ENCODE data around the gene PRPSAP1. TPM values are rescaled to one million over a fixed set of nuclear protein-coding genes. Genes with fewer than 3 reads are reported as not detected.
"Not testable (repeated sequence)": the region's sequence is repeated elsewhere in the genome, so short reads cannot be mapped to it uniquely, and the experiment has no call there.

Gene PRPSAP1
- total RNA-seq, 1 donor from 2014 or later = 60.2 TPM

GRCh38 chr17:76353004-76353598 is 615 bp downstream of the PRPSAP1 start:
- intact Hi-C loops (cut with DNase I) = no loop called here
- no peaks in the 10 kb centered on the region for H3K27me3 ChIP-seq
- H3K36me3 ChIP-seq = peaks cover 4% of the 10 kb centered on the region
- H3K4me3 ChIP-seq = peak overlapping the region; percentile 92
- no peaks in the 10 kb centered on the region for H3K9me3 ChIP-seq
- peak overlapping the region; percentile 89 for H3K27ac ChIP-seq
- TF ChIP-seq, protein P1, sequence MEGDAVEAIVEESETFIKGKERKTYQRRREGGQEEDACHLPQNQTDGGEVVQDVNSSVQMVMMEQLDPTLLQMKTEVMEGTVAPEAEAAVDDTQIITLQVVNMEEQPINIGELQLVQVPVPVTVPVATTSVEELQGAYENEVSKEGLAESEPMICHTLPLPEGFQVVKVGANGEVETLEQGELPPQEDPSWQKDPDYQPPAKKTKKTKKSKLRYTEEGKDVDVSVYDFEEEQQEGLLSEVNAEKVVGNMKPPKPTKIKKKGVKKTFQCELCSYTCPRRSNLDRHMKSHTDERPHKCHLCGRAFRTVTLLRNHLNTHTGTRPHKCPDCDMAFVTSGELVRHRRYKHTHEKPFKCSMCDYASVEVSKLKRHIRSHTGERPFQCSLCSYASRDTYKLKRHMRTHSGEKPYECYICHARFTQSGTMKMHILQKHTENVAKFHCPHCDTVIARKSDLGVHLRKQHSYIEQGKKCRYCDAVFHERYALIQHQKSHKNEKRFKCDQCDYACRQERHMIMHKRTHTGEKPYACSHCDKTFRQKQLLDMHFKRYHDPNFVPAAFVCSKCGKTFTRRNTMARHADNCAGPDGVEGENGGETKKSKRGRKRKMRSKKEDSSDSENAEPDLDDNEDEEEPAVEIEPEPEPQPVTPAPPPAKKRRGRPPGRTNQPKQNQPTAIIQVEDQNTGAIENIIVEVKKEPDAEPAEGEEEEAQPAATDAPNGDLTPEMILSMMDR (IDR thresholded peaks at IDR 0.05) = no peak
- ATAC-seq (peak; percentile 42), DNase-seq (peak; percentile 73)
- peaks cover 13% of the 10 kb centered on the region for H3K4me1 ChIP-seq

DNA sequence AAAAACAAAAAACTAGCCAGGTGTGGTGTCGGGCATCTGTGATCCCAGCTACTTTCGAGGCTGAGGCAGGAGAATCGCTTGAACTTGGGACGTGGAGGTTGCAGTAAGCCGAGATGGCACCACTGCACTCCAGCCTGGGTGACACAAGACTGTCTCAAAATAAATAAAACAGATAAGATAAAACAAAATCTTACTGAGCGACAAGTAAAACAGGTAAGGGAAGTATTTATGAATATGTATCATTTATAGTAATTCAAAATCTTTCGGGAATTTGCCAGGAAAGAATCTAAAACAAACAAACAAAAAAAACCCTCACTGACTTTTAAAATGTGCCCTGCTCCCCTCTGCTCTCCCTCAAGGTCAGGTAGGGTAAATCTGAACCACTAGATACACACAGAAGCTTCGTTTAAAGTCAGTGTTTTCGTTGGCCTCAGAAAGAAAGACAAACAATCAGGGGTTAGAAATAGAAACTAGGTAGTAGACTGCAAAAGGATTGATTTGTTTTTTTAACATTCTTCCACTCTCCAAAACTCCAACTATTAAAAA is 2.1 kb downstream of the PRPSAP1 start:
- intact Hi-C loops (cut with DNase I) = no loop called here

GRCh38 chr17:76350463-76350862 is 3.3 kb downstream of the PRPSAP1 start:
- intact Hi-C loops (cut with DNase I) = no loop called here
- Histone ChIP-seq H3K9me3 (no peaks in the 10 kb centered on the region), H3K27me3 (no peaks in the 10 kb centered on the region), H3K4me1 (peaks cover 13% of the 10 kb centered on the region), H3K4me3 (no peak overlapping the region), H3K27ac (no peak overlapping the region), H3K36me3 (peaks cover 25% of the 10 kb centered on the region)
- TF ChIP-seq, protein P1 (IDR thresholded peaks at IDR 0.05) = no peak
- DNase-seq (no peak), ATAC-seq (no peak)

More for the DNA sequence above, 2.1 kb downstream of the PRPSAP1 start:
- peaks cover 14% of the 10 kb centered on the region for H3K36me3 ChIP-seq
- peaks cover 13% of the 10 kb centered on the region for H3K4me1 ChIP-seq
- no peak overlapping the region for H3K27ac ChIP-seq
- no peaks in the 10 kb centered on the region for H3K9me3 ChIP-seq
- DNase-seq (no peak), ATAC-seq (no peak)
- H3K4me3 ChIP-seq = no peak overlapping the region
- H3K27me3 ChIP-seq = no peaks in the 10 kb centered on the region
- TF ChIP-seq, protein P1 (IDR thresholded peaks at IDR 0.05) = no peak

DNA sequence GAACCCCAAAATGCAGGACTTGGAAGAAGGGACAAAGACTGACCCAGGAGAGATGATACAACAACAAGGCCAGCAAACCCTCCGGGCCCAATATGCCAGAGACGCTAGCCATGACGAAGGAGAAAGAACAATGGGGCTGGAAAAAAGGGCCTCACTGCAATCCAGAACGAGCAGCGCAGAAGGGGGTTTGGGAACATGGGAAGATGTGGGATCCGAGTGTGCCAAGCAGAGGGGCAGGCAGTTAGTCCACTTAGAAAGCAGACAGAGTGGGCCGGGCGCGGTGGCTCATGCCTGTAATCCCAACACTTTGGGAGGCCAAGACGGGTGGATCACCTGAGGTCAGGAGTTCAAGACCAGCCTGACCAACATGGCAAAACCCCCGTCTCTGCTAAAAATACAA is 6.8 kb downstream of the PRPSAP1 start:
- intact Hi-C loops (cut with DNase I); ATAC-seq; H3K4me3 ChIP-seq; H3K27me3 ChIP-seq; H3K27ac ChIP-seq; H3K9me3 ChIP-seq; H3K4me1 ChIP-seq; DNase-seq: not testable (repeated sequence)
- peaks cover 49% of the 10 kb centered on the region for H3K36me3 ChIP-seq

DNA sequence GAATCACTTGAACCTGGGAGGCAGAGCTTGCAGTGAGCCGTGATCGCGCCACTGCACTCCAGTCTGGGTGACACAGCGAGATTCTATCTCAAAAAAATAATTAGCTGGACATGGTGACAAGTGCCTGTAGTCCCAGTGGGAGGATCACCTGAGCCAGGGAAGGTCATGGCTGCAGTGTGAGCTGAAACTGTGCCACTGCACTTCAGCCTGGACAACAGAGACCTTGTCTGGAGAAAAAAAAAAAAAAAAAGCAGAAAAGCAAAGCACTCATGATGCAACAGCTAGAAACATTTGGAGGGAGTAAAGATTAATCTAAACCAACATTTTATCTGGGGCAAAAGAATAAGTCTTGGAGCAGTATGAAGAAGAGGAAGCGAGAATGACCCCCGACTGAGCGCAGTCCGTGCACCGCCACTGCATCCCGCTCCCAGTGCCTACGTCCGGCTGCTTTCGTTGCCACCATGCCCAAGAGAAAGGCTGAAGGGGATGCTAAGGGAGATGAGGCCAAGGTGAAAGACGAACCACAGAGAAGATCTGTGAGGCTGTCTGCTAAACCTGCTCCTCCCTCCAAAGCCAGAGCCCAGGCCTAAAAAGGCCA is 8.2 kb downstream of the PRPSAP1 start:
- no peak for ATAC-seq
- Histone ChIP-seq H3K4me1 (no peaks in the 10 kb centered on the region), H3K27me3 (no peaks in the 10 kb centered on the region), H3K36me3 (peaks cover 49% of the 10 kb centered on the region), H3K4me3 (no peak overlapping the region), H3K9me3 (no peaks in the 10 kb centered on the region), H3K27ac (no peak overlapping the region)
- DNase-seq = no peak
- TF ChIP-seq, protein P1 (IDR thresholded peaks at IDR 0.05) = no peak
- intact Hi-C loops (cut with DNase I) = no loop called here

DNA sequence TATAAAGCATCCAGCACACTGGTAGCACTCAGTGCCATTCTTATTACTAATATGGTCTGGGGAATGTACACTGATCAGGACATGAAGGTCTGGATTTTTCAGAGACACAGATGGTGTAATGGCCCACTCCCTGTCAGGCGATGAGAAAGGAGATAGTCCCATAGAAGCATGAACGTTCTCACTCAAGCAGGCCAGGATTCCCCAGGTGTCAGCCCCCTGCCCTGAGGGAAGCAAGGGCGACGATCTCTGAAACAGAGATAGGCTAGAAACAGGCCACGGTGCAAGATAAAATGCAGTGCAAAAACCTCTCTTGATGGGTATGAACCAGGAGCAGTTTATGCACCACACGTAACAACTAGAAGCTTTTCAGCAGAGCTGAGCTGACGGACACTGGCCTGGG is 10.6 kb downstream of the PRPSAP1 start:
- Histone ChIP-seq H3K36me3 (peaks cover 45% of the 10 kb centered on the region), H3K4me3 (no peak overlapping the region), H3K9me3 (no peaks in the 10 kb centered on the region), H3K4me1 (no peaks in the 10 kb centered on the region), H3K27me3 (no peaks in the 10 kb centered on the region), H3K27ac (no peak overlapping the region)
- no peak for ATAC-seq
- intact Hi-C loops (cut with DNase I) = no loop called here
- no peak for DNase-seq
- TF ChIP-seq, protein P1 (IDR thresholded peaks at IDR 0.05) = no peak
